Activated effector memory CD4-positive, alpha-beta T cell treated with anti-CD3 and anti-CD28 coated beads, Interleukin-2, amount 50 U/mL, for 16 hours (primary cell): ENCODE measurements around the gene KDM3B.
"Not testable (repeated sequence)": the region's sequence is repeated elsewhere in the genome, so short reads cannot be mapped to it uniquely, and the experiment has no call there.

Experiments
- DNase-seq: peaks from one replicate; pipeline ENCODE4 v3.0.0-alpha.2; 2020

The KDM3B gene, protein sequence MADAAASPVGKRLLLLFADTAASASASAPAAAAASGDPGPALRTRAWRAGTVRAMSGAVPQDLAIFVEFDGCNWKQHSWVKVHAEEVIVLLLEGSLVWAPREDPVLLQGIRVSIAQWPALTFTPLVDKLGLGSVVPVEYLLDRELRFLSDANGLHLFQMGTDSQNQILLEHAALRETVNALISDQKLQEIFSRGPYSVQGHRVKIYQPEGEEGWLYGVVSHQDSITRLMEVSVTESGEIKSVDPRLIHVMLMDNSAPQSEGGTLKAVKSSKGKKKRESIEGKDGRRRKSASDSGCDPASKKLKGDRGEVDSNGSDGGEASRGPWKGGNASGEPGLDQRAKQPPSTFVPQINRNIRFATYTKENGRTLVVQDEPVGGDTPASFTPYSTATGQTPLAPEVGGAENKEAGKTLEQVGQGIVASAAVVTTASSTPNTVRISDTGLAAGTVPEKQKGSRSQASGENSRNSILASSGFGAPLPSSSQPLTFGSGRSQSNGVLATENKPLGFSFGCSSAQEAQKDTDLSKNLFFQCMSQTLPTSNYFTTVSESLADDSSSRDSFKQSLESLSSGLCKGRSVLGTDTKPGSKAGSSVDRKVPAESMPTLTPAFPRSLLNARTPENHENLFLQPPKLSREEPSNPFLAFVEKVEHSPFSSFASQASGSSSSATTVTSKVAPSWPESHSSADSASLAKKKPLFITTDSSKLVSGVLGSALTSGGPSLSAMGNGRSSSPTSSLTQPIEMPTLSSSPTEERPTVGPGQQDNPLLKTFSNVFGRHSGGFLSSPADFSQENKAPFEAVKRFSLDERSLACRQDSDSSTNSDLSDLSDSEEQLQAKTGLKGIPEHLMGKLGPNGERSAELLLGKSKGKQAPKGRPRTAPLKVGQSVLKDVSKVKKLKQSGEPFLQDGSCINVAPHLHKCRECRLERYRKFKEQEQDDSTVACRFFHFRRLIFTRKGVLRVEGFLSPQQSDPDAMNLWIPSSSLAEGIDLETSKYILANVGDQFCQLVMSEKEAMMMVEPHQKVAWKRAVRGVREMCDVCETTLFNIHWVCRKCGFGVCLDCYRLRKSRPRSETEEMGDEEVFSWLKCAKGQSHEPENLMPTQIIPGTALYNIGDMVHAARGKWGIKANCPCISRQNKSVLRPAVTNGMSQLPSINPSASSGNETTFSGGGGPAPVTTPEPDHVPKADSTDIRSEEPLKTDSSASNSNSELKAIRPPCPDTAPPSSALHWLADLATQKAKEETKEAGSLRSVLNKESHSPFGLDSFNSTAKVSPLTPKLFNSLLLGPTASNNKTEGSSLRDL (N-terminal part only)

DNA sequence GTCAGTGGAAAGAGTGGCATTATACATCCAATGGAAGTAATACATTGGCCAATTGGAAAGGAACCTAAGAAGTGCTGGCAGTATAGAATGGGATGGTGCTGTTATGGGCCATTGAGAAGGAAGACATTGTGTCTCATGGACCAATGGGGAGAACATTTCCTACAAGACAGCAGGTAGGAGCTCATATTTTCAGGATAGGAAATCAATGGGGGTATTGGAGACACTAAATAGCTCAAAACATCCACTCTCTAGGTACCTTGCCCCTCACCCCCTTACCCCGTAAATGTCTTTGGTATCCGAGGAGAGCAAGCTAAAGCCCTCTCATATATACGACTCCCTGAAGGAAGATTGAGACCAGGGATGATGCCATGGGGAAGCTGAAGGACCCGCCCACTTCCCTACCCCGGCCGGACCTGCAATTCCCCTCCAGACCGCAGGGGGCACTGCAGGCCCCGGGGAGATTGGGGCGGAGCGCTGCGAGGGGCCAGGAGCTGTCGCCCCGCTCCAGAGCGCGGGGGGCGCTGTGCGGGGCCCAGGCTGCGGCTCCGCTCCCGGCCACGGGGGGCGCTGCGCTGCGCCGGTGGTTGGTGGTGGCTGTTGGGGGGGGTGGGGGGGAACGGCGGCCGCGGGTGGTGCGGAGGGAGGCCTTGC is at the start of gene KDM3B:
KDM3B (plus strand) TSS at position 615 of the 651 bp plus-strand sequence. CDS start 111 bp downstream, outside the sequence.
- peak; percentile 98 for DNase-seq

DNA sequence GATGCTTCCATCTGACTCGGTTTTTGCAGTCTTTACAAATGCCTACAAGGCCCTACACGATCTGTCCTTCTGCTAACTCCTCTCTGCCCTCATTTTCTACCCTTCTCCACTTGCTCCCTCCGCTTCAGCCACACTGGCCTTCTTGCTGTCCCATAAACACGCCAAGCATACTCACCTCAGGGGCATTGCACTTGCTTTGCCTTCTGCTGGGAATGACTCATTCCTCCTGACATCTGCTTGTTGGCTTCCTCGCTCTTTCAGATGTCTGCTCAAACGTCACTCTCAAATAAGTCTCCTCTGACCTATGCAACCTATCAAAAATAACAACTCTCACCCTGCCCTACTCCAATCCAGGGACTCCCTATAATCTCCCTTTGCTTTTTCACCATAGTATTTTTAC is 49.1 kb upstream of the KDM3B start:
- DNase-seq = no peak

DNA sequence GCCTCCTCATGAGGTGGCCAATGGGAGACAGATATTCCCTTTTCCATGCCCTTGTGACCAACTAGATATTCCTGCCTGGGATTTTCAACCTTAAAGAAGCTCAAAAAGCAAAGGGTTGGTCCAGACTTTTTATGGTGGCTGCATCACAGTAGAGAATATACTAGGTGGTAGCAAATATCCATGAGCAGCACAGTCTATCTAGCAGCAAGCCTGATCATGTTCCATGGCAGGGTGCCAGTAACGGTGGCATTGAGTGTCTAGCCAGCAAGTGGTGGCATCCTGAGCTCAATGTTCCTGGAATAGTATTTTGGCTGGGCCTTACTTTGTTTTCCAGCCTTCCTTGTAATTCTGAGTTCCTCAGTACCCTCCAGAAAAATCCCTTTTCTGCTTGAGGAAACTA is 46.7 kb upstream of the KDM3B start:
- DNase-seq = no peak

DNA sequence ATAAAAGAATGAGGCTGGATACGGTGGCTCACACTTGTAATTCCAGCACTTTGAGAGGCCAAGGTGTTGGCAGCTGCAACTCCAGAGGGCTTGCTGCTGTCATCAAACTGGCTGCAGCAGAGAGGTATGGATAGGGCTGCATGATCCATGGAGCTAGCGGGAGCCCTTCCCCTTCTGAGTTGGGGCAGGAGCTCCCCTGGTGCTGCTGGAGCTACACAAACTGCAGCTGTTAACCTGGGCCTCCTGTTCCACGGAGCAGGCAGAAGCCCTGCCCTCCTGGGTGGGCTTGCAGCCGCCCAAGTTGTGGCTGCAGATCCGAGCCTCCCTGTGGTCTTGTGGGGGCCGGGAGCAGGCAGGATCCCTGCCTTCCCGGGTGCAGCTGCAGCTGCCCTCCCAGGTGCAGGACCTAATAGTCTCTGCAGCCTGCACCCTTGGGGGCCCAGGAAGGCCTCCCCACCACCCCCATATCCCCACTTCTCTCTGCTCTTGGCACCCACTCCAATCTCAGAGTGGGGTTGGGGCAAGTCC is 36.7 kb upstream of the KDM3B start:
- DNase-seq = no peak

DNA sequence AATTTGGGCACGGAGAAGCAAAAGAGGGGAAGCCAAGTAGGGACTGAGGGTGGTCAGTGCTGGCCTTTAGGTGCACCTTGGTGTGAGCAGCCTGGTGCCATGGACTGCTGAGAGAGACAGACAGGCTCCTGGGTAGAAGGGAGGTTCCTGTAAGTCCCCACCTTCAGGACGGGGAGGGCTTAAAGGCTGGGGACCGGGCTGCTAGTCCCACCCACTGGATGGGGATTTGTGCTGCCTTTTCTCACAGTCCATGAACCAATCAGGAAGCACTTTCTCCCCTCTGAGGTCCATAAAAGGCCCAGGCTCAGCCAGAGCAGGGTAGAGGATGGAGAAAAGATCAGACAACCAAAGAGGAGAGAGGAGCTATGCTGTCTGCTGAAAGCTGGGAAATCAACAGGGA is 36.1 kb upstream of the KDM3B start:
- no peak for DNase-seq

DNA sequence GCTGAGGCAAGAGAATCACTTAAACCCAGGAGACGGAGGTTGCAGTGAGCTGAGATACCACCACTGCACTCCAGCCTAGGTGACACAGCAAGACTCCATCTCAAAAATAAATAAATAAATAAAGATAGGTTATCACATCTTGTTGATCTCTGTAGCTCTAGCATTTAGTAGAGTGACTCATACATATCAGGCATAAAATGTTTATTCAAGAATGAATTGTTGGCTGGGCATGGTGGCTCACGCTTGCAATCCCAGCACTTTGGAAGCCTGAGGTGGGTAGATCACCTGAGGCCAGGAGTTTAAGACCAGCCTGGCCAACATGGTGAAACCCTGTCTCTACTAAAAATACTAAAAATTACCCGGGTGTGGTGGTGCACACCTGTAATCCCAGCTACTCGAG is 34.3 kb upstream of the KDM3B start:
- DNase-seq = not testable (repeated sequence)

DNA sequence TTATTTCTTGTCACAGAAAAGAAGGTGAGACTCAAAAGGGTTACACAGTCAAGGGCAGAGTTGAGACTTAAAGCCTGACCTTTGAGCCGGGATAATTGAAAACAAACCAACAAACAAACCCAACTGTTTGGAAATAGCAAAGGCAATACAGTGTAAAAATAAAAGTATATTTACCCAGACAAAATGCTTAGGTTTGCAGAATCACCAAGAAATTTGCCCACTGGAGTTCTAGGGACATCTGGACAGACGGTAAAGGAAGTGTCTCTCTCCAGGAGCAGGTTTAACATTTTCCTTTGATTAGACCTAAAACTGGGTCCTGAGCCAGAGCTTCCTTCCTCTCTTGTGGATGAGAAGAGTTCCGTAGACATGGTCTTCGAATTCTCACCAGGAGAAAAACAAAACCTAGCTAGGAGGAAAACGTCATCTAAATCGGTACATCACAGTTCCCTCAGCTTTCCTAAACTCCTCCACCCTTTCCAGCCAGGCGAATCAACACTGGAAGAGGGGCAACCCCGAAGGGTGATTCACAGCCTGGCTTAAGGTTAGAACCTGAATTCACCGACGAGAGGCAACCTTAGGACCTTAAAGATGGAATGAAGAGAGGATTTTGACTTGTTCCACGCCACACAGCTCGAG is 21.6 kb upstream of the KDM3B start:
- no peak for DNase-seq

DNA sequence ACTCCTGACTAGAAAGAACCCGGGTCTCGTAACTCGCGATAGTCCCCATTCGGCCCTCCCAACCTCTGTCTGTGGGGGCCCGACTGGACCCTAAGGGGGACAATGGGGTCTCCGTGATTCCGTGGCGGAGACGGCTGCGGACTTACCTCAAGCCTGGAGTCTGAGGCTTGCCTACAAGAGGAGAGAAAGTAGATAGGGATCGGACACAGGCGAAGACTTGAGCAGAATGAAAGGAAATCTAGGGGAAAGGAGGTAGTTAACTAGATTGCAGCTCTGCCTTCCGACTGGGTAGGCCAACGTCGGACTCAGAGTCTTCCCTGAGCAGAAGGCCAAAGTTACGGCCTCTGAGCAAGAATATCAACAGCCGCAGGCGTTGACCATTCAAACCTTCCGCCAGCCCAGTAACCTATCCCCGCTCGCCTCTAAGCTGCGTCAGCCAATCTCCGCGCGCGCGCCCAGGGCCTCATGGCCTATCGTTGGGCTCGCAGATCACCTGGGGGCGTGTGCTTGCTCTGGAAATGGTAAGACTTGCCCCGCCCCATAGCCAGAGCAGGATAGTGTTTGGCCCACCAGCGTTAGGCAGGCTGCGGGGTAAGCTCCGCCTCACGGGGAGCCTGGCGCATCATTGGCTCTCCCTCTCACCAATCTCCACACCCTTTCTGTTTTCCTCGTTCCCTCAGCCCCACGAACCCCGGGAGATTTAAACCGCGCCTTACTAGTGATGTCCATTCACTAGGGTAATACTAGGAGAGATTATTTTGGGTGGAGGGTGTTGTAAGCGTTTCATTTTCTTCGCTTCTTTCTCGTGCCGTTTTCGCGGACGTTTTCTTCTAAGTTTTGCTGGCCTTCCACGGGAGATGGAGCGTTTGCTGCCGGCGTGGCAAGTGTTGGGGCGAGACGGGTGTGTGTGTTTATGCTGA is 20.8 kb upstream of the KDM3B start, which contains the start of gene CDC25C:
CDC25C (minus strand) TSS at position 356 of the 920 bp plus-strand sequence. CDS start 624 bp downstream, outside the sequence.
- peak; percentile 99 for DNase-seq

DNA sequence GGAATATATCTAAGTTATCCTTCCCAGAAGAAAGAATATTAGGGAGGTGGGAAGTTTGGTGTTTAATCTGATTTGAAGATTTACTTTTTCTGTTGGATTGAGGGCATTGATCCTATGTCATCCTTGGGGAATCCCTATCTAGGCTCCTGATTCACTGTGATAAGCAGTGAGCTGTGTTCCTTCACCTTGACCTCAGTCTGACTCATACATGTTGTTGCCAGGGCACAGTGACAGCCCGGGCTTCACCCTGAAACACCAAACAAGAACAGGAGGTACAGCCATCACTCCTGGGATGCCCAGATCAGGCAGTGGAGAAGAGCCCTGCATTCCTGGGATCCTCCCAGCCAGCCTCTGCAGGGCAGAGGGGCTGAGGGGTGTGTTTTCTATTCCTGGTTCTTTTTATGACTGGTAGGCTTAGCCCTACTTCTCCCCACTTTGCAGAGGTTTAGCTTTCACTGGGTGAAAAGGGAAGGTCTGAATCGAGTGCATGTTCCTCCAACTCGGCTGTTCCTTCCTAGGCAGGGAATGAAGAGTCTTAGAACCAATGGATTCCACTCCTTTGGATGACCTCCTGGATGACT is 17.5 kb upstream of the KDM3B start:
- DNase-seq = no peak

DNA sequence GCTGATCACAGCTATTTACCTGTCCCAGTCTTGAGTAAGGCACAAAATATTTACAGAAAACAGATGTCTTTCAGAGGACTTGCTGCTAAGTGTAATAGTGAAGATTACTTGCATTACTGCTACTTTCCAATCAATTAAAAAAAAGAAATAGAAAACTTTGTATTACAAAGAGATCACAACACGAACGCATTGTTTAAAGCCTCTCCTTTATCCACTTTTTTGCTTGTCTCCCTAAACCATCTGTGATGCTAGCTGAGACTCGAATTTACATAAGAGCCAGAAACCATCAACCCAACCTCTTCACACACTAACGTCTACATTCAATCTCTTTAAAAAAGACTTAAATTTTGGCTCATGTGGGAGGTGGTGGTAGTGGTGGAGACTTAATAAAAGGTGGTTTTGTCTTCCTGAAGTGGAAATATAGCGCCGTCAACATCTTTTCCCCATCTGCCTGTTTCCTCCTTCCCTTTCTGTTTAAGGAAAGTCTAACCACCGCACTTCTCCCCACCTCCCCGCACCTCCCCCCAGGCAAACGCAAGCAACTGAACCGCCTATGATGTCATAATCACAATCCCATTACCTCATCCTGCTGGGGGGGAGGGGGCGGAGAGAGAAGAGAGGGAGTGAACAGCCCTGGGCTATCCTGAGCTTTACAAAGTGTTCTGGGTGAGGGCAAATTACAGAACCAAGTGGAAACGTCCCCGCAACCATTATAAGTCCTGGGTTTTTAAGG is 15.4 kb upstream of the KDM3B start:
- no peak for DNase-seq

DNA sequence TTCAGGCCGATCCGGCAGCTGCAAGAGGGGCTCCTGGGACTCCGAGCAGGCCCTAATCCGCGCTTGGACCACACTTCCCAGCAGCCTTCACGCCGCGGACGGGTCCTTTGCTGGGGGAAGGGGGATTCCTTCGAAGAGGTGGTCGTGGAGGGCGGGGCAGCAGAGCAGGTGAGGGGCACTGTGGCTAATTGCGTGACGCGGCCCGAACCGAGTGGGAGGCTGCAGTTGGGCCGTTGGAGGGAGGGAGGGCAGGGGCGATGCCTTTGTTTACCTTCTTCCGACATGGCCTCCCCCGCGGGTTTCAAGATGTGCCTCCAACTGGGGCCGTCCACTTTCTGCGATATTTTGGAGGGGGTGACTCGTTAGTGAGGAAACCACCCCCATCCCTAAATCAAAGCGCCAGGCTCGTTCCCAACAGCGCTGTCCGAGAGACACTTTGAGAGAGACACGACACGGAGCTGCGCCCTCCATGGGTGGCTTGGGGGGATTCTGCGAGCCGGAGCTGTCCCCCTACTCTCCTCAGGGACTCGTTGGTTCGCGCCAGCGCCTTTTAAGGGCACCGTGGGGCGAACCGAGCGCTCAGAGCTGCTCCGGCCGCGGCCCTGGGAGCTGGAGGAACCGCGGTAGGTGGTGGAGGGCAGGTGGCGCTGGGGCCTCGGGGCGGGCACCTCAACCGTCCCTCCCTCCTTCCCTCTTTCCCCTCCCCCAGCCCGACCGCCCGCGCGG is 14.6 kb upstream of the KDM3B start, which contains the start of gene FAM53C:
FAM53C (plus strand) TSS at position 582 of the 726 bp plus-strand sequence. CDS start 3,070 bp downstream, outside the sequence.
- DNase-seq = peak; percentile 96

DNA sequence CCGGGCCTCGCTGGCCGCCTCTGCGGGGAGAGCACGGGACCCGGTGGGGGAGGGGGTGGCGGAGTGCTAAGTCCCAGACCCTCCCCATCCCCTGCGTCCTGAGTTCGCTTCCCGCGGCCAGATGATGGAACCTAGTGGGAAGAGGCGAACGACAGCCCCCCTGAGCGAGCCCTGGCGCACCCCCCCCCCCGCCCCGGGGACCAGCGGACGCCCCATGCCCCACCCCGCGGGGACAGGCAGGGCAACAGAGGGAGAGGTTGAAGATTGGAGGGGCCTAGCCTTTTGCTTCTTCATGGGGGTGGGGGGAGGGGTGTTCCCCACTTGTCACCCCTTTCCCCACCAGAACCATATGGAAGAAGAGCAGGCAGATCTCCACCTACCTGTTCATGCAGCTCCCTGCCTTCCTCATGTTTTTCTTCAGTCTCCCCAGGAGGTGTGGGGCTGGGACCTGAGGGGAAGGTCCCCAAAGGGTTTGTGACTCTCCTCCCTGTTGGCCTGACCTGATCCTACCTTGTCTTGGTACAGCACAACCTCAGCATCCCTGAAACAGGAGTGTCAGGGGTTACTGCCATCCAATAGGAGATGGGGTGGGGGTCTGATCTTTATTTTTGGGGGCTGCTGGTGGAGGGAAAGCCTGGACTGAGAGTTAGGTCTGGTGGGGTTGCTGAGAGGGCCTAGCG is 13.9 kb upstream of the KDM3B start:
- no peak for DNase-seq

DNA sequence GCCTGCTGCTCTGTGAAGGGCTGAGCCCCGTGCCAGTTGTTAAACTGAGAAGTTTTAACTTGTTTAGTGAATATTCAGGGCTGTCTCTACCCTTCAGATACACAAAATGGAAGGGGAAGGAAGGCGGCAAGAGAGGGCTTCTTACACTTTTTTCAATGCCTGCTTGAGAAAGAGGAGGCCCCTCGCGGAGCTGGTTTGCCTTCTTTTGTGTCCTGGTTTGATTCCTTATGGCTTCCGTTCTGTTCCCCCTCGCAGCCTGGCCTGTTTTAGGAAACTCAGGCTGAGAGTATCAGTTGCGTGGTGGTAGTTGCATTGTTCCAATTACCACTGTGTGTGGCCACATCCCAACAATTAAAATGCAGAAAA is 13.4 kb upstream of the KDM3B start:
- DNase-seq = no peak

DNA sequence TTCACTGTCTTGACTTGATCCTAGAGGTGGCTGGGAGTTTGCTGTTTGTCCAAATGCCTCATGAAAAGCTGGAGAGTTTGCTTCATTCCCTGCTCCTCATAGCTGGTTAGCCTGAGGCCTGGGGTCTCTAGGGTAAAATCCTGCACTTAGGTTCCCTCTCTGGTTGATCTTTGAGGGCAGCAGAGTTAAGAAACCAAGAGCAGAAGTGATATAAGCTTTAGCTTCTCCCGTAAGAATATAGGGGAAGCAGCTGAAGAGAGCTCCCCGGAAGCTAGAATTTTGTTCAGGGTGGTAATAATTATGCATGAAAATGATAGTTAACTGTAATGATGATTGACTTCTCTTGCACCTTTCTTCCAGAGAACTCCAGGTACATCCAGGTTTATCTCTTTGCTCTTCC is 13.0 kb upstream of the KDM3B start:
- DNase-seq = no peak

DNA sequence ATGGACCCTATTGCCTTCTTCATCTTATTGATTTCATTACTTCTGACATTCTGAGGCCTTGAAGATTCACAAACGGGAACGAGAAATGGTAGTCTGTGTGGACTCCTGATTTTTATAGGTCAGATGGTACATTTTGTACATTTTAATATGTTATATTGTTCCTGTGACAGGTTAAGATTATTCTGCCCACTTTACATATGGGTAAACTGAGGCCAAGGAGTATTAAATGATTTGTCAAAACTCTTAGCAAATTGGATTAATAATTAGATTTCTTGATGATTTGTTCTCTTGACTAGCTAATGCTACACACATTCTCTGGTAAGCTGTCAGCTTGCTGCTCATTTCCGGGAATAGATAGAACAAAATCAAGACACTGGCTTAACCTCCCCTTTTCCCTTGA is 12.5 kb upstream of the KDM3B start:
- DNase-seq = no peak

DNA sequence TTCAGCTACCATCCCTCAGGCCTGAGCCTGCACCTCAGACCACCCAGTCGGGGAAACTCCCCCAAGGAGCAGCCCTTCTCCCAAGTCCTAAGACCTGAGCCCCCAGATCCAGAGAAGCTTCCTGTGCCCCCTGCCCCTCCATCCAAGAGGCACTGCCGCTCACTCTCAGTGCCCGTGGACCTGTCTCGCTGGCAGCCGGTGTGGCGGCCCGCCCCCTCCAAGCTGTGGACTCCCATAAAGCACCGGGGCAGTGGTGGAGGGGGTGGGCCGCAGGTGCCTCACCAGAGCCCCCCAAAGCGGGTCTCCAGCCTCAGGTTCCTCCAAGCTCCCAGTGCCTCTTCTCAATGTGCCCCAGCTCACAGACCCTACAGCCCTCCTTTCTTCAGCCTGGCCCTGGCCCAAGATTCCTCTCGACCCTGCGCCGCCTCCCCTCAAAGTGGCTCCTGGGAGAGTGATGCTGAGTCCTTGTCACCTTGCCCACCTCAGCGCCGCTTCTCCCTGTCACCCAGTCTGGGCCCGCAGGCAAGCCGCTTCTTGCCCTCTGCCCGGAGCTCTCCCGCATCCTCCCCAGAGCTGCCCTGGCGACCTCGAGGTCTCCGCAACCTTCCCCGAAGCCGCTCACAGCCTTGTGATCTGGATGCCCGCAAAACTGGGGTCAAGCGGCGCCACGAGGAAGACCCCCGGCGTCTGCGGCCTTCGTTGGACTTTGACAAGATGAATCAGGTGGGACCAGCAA is 7.4 kb upstream of the KDM3B start:
- DNase-seq = no peak

DNA sequence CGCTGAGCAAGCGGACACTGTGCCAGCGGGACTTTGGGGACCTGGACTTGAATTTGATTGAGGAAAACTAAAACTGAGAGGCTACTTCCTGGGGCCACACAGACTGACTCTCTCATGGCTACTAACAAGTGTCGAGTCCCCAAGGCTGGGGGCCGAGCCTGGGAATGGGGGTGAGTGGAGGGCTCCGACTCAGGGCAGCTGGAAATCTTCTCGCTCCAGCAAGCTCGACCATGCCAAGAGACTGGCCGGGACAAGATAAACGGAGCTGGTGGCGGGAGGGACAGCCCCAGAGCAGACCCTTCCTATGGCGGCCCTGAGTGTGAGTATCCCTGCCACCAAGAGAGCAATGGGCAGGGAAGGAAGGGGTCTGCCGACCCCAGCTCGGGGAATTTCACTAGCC is 5.6 kb upstream of the KDM3B start:
- no peak for DNase-seq
